CD4-positive, alpha-beta T cell (primary cell): Measurements from ENCODE around the gene ALDH1A2. TPM values are rescaled to one million over a fixed set of nuclear protein-coding genes. Genes with fewer than 3 reads are reported as not detected.

Source experiments
- ATAC-seq: fragments of 200-7000 bp; cut with Tn5 transposase; one replicate; pipeline ENCODE4 v1.10.0; 2022; ENCODE audit warnings: mild to moderate bottlenecking; ENCODE audit not compliant: poor library complexity
- CTCF ChIA-PET: fragments of 350-600 bp; sonication (Branson Sonifier 250); formaldehyde crosslinking; loops from one replicate; lab custom pipeline; 2021; ENCODE audit warnings: antibody characterized with exemption, inconsistent platforms; lab: Charles Lee
- POLR2A ChIA-PET: fragments of 350-600 bp; sonication (Branson Sonifier 250); formaldehyde crosslinking; loops from one replicate; lab custom pipeline; 2021; ENCODE audit warnings: antibody characterized with exemption, inconsistent platforms; lab: Charles Lee
- DNase-seq, 14 experiments: peaks; one replicate each; pipeline ENCODE4 v3.0.0-alpha.2; 2013 to 2020; ENCODE audit warnings: mixed read lengths in 2 of 14
- H3K27ac ChIP-seq, 2 donors: one replicate each; pipeline versions ENCODE4 v1.5.1 to v1.7.0; 2013; ENCODE audit warnings: low read length in 2 of 2, low read depth in 1 of 2, mild to moderate bottlenecking in 1 of 2
- H3K27me3 ChIP-seq, 2 experiments: 1 replicate in 1 of 2; 2 replicates in 1 of 2; pipeline versions ENCODE4 v1.6.1 to v1.7.0; 2013; ENCODE audit warnings: low read length in 2 of 2, control low read depth in 1 of 2, mild to moderate bottlenecking in 1 of 2, moderate library complexity in 1 of 2; ENCODE audit not compliant: insufficient read depth in 2 of 2, control insufficient read depth in 1 of 2
- H3K36me3 ChIP-seq: one replicate; pipeline ENCODE4 v1.6.1; 2013; ENCODE audit warnings: low read length, control low read depth; ENCODE audit not compliant: insufficient read depth
- H3K4me1 ChIP-seq: one replicate; pipeline ENCODE4 v1.6.1; 2013; ENCODE audit warnings: low read length, control low read depth; ENCODE audit not compliant: insufficient read depth
- H3K4me3 ChIP-seq: one replicate; pipeline ENCODE4 v1.5.1; 2013; ENCODE audit warnings: mild to moderate bottlenecking, low read length, moderate library complexity
- H3K9me3 ChIP-seq, 2 experiments: 1 replicate in 1 of 2; 2 replicates in 1 of 2; pipeline versions ENCODE4 v1.6.1 to v1.7.0; 2013; ENCODE audit warnings: low read length in 2 of 2, mild to moderate bottlenecking in 2 of 2, control low read depth in 1 of 2, moderate library complexity in 1 of 2; ENCODE audit not compliant: control insufficient read depth in 1 of 2, insufficient read depth in 1 of 2
- H3K27ac Mint-ChIP-seq: one replicate; pipeline ENCODE4 v1.8.0; 2020; ENCODE audit warnings: mixed read lengths
- H3K27me3 Mint-ChIP-seq: one replicate; pipeline ENCODE4 v1.8.0; 2021; ENCODE audit warnings: mixed read lengths
- H3K36me3 Mint-ChIP-seq: one replicate; pipeline ENCODE4 v1.8.0; 2021; ENCODE audit warnings: low read depth, mixed read lengths
- H3K4me1 Mint-ChIP-seq: one replicate; pipeline ENCODE4 v1.8.0; 2021; ENCODE audit warnings: low read depth, mixed read lengths
- H3K4me3 Mint-ChIP-seq: one replicate; pipeline ENCODE4 v1.8.0; 2020; ENCODE audit warnings: mild to moderate bottlenecking, mixed read lengths
- H3K9me3 Mint-ChIP-seq: one replicate; pipeline ENCODE4 v1.8.0; 2020; ENCODE audit warnings: mixed read lengths
- CTCF ChIP-seq: fragments of 200-600 bp; IDR thresholded peaks from one replicate; pipeline ENCODE4 v1.8.0; 2022; ENCODE audit warnings: antibody characterized with exemption, mild to moderate bottlenecking
- intact Hi-C, 2 experiments: fragments of 100-400 bp; cut with DNase I in 1 of 2; cut with micrococcal nuclease in 1 of 2; formaldehyde crosslinking; loops; one replicate each; pipeline versions ENCODE4 v1.15.1 to v1.9.0; 2023 to 2025; cut with DNase I, micrococcal nuclease
- total RNA-seq, 174 experiments: library from RNA in 2 of 174; stranded (reverse) in 2 of 174; gene quantifications; one replicate each; pipeline ENCODE4 v1.2.3 and lab custom pipeline; 2021 to 2026

ALDH1A2 gene
- total RNA-seq, 2 experiments from 2014 or later: not detected

- intact Hi-C loops: loop anchor here (5.0 to 10.0 kb wide), 4 partner anchors 143 to 1488 kb away; no protein-coding TSS in a partner anchor
Measured at GRCh38 chr15:58039079-58040035, 26.2 kb downstream of the ALDH1A2 start.

GRCh38 chr15:58038426-58039078, 27.0 kb downstream of the ALDH1A2 start:
- Mint-ChIP-seq H3K36me3 (no peaks in the 10 kb centered on the region), H3K4me1 (no peaks in the 10 kb centered on the region), H3K27me3 (peaks cover 52% of the 10 kb centered on the region), H3K9me3 (no peaks in the 10 kb centered on the region), H3K4me3 (no peak overlapping the region), H3K27ac (no peak overlapping the region)
- CTCF ChIA-PET: no interaction called here
- Histone ChIP-seq H3K27ac (no peak overlapping the region), H3K4me1 (no peaks in the 10 kb centered on the region), H3K36me3 (no peaks in the 10 kb centered on the region), H3K4me3 (no peak overlapping the region), H3K27me3 (peaks cover 0 to 8% of the 10 kb centered on the region in 2 experiments), H3K9me3 (no peaks in the 10 kb centered on the region)
- intact Hi-C loops: no loop called here
- no peak for TF ChIP-seq CTCF
- DNase-seq (no peak), ATAC-seq (no peak)
- POLR2A ChIA-PET: no interaction called here

More at GRCh38 chr15:58039079-58040035, 26.2 kb downstream of the ALDH1A2 start:
- Mint-ChIP-seq H3K27me3 (peaks cover 58% of the 10 kb centered on the region), H3K36me3 (no peaks in the 10 kb centered on the region), H3K27ac (no peak overlapping the region), H3K4me3 (no peak overlapping the region), H3K4me1 (no peaks in the 10 kb centered on the region), H3K9me3 (no peaks in the 10 kb centered on the region)
- Histone ChIP-seq H3K9me3 (no peaks in the 10 kb centered on the region), H3K27ac (no peak overlapping the region), H3K4me1 (no peaks in the 10 kb centered on the region), H3K27me3 (peaks cover 0 to 16% of the 10 kb centered on the region in 2 experiments), H3K36me3 (no peaks in the 10 kb centered on the region), H3K4me3 (no peak overlapping the region)
- ATAC-seq (no peak), DNase-seq (no peak)
- POLR2A ChIA-PET: no interaction called here
- CTCF ChIA-PET: no interaction called here
- no peak for TF ChIP-seq CTCF

- H3K4me1 ChIP-seq: no peaks in the 10 kb centered on the region
- no peak overlapping the region for H3K27ac ChIP-seq
- intact Hi-C loops: no loop called here
- peaks cover 0 to 5% of the 10 kb centered on the region in 2 experiments for H3K27me3 ChIP-seq
- Mint-ChIP-seq H3K36me3 (no peaks in the 10 kb centered on the region), H3K9me3 (no peaks in the 10 kb centered on the region), H3K4me3 (no peak overlapping the region), H3K4me1 (no peaks in the 10 kb centered on the region), H3K27ac (no peak overlapping the region), H3K27me3 (peaks cover 47% of the 10 kb centered on the region)
- TF ChIP-seq CTCF: no peak
- no peaks in the 10 kb centered on the region for H3K9me3 ChIP-seq
- DNase-seq (no peak), ATAC-seq (no peak)
- H3K36me3 ChIP-seq: no peaks in the 10 kb centered on the region
- POLR2A ChIA-PET: no interaction called here
- CTCF ChIA-PET: no interaction called here
- H3K4me3 ChIP-seq: no peak overlapping the region
Measured at GRCh38 chr15:58037723-58038301, 27.7 kb downstream of the ALDH1A2 start.
